ENCODE data around the gene RGS5.
"Not testable (repeated sequence)": the region's sequence is repeated elsewhere in the genome, so short reads cannot be mapped to it uniquely, and the experiment has no call there.

The RGS5 gene, protein sequence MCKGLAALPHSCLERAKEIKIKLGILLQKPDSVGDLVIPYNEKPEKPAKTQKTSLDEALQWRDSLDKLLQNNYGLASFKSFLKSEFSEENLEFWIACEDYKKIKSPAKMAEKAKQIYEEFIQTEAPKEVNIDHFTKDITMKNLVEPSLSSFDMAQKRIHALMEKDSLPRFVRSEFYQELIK

DNA sequence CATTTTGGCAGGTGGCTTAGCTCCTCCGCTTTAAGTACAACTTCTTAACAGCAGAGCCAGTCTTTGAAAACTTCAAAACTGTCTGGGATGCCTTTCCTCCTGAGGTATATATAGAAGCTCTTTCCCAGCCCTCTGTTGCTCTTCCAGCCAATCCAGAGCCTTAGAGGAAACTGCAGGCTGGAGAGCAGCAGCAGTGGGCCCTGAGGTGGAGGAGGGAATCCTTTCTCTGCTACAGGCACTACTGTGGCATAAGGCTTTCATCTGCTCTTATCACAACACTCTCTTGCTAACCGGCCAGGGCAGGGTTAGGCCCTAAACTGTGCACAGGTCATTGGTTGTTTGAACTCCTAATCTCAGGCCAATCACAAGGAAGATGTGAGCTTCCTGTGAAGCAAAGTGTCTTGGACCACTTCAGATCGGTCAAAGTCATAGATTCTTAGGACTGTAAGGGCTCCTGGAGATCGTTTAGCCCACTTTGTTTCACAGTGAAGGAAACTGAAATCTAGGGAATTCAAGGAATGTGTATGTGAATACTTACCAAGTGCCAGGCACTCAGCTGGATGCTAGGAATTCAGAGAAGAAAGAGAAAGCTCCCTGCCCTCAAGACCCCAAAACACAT is at the start of gene RGS5:
Gene RGS5, minus strand, starts transcription at position 84 of the 619 bp plus-strand sequence. Its CDS starts 81 bp downstream, at position 3.
- DNase-seq = no peak

DNA sequence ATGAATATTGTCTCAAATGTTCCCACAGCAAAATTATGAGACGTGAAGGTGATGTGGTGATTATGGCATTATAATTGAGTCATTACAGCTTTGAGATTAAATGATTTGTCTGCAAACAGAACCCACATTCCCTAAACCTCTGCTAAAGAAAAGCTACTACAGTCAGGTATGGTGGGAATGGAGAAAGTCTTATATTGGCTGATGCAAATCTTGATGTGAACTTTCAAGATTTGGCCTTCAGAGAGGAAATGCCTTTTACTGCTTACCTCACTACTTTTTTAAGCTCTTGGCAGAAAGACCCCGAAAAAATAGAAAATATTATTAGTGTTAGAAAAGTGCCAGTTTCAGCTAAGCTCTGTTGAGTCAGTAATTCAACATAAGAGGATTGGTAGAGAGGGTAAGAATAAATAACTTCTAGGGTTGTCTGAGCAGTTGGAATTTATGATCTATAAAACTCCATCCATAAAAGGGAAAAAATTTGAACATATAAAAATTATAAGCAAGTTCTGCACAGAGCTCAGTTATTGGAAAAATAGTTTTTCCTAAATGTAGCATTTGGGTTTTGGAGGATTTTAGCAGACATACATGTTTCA is 47.8 kb upstream of the RGS5 start:
- no peak for DNase-seq

DNA sequence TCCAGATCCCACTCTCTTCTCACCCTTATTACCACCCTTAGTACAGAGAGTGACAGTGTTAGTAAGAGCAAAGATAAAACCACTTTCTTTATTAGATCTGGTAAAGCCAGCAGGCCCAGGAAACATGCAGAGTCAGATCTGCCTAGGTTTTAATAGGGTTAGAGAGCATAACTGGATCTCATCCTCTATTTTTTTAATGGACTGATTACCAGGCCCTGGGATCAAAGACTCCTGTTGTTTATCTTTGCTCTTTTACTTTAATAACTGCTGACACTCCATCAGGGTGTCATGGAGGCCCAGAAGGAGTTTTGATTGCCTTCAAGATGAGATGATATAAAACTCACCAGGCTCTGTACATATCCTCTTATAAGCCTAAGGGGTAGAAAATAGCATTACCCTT is 45.3 kb upstream of the RGS5 start:
- DNase-seq = no peak

DNA sequence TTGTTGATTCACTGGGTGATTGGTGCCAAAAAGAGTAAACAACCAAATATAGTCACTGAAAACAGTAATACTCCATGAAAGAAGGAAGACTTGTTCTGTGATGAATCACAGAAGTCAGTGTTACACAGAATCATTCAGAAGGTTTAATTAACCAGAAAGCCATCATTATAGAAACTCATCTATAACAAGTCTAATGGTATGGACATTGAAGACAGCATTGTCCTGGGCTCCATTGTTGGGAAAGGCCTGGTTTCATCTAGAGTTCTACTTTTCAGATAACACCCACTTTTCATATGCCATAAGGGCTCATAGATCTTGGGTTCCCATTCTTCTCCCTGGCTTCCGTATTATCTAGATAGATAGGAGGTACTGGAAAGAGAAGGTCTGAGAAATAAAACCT is 41.9 kb upstream of the RGS5 start:
- DNase-seq = not testable (repeated sequence)

DNA sequence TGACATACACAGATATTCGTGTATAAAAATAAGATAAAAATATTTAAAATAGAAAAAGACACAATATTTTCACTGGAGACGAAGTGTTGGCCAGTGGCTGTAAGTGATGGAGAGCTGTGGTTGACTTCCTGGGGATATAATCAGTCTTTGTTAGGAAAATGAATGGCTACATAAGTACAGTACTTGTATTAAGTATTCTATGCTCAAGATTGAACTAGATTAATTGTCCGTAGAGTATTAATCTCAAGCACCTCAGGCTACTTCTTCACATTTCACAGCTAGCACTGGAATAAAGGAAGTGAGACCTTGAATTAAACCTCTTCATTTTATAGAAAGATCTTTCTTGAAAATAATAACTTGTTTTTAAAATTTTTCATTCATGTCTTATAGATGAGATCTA is 39.0 kb upstream of the RGS5 start:
- DNase-seq = no peak

DNA sequence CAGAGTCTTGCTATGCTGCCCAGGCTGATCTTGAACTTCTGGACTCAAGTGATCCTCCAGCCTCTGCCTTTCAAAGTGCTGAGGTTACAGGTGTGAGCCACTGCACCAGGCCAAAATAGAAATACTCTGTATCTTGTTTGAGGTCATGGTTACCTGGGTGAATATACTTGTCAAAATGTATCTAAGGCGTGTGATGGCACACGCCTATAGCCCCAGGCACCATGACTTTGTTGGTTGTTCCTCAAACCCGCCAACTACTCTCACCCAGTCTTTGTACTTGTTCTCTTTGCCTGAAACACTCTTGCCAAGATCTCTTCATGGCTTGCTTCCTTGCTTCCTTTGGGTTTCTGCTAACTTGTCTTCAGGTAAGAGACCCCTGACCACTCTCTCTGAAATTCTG is 38.0 kb upstream of the RGS5 start:
- no peak for DNase-seq

DNA sequence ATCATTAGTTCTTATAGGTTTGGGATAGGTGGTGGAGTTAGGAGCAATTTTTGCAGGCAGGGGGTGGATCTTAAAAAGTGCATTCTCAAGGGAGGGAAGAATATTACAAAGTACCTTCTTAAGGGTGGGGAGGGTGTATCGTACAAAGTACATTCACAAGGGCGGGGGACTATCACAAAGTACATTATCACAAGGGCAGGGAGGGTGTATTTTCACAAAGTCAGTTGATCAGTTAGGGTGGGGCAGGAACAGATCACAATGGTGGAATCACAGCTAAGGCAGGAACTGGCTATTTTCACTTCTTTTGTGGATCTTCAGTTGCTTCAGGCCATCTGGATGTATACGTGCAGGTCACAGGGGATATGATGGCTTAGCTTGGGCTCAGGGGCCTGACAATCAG is 30.9 kb upstream of the RGS5 start:
- DNase-seq = not testable (repeated sequence)

DNA sequence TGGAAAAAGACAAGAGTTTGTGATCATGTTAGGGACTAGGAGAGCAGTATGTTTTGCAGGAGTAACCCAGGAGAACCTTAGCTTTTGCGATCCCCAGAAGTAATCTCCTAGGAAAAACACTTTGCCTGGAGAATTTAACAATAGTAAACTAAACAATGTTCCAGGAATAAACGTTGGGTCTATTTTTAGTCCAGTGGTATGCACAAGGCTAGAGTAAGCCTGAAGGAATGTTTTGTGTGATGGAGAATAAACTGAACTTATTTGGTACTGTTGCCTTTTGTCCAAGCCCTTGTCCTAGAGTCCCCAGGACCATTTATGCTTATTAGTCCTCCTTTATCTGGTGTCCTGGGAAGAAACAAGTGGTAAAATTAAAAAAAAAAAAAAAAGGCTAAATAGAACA is 28.7 kb upstream of the RGS5 start:
- DNase-seq = no peak

DNA sequence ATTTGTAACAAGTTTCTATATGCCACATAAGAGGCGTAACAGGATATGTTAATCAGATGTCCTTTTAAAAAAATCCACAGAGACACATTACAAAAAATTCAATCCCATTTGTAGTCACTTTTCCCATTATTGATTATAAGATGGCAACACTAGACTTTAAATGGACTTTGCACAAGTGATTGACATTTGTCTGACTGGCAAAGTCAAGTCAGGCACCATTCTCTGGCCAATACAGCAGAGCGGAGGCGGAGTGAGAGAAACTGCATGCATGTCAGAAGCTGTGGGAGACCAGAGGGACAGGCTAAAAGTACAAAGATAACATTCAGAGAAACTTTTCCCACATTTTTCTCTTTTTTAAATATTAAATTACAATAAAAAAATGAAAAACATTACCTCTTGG is 28.1 kb upstream of the RGS5 start:
- DNase-seq = no peak

DNA sequence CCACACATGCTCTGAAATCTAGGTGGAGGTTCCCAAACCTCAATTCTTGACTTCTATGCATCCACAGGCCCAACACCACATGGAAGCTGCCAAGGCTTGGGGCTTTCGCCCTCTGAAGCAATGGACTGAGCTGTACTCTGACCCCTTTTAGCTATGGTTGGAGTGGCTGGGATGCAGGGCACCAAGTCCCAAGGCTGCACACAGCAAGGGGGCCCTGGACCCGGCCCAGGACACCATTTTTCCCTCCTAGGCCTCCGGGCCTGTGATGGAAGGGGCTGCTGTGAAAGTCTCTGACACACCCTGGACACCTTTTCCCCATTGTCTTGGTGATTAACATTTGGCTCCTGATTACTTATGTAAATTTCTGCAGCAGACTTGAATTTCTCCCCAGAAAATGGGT is 25.6 kb upstream of the RGS5 start:
- not testable (repeated sequence) for DNase-seq

DNA sequence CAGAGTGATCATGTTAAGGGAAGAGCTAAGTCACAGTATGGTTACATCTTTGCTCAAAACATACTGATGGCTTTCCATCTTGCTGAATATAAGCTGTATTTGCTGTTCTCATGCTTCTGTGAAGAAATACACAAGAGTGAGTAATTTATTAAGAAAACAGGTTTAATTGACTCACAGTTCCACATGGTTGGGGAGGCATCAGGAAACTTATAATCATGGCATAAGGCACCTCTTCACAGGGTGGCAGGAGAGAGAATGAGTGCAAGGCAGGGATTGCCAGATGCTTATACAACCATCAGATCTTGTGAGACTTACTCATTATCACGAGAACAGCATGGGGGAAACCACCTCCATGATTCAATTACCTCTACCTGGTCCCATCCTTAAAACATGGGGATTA is 24.4 kb upstream of the RGS5 start:
- DNase-seq = no peak

DNA sequence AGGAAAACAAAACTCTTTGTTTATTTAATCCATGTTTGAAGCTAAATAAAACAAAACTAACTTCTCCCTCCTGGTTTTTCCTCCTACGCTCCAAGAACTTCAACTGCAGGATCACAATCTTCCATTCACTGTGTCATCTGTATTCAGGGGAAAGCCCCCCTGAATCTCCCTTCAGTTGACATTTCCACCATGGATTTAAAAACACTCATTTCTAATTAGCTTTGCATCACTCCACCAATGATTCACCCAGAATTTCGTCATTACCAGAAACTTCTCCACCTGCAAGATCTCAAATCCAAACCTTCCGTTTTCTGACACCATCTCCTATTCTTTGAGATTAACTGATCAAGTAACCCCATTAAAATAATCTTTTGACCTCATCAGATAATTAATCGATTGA is 10.9 kb upstream of the RGS5 start:
- no peak for DNase-seq

DNA sequence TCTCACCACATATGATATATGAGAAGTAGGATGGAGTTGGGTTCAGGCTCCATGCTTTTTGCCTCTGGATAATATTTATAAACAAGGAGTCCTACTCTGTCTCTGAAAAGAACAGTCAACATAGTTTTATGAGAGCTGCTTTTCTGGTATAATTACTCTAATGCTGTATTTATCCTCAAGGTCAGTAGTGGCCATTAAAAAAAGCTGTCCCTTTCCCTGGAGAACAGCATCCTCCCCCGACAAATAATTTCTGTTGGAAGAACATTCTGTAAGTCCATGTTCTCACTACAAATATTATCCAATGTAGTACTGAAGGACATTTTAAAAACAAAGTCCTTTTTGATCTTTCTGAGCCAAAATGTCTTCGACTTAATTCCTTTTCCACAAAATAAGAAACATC is 9.0 kb upstream of the RGS5 start:
- DNase-seq = no peak

DNA sequence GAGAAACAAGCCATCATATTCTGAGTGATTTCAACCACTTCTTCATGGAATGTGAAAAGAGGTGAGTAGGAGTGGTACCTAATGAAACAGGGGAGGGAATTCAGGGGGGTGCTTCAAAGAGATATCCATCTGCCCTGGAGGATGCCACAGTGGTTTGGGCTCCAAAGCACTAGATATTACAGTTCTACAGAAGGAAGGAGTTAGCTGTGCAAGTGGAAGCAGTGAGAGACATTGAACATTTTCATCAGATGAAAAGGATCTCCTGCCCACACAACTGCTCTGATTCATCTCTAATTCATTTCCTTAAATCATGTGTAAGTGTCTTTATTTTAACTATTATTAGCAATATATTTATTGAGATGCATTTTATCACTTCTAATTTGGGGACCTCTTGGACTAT is 2.8 kb upstream of the RGS5 start:
- no peak for DNase-seq

DNA sequence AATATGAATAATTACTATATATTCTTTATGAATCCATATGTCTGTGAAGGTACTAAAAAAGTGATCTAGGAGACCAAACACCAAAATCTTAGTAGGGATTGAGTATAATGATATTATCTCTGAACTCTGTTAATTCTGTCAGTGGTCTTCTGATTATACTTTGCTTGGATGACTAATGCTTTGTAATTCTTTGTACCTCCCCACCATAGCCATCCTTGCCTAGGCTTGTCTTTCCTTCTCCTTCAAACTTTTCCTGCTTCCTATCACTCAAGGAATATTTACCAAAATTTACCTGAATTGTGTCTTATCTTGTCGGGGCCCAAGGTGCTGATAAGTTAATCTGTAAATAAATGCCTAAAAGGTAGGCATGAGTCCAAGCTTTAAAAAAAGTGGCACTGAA is 845 bp upstream of the RGS5 start:
- no peak for DNase-seq

DNA sequence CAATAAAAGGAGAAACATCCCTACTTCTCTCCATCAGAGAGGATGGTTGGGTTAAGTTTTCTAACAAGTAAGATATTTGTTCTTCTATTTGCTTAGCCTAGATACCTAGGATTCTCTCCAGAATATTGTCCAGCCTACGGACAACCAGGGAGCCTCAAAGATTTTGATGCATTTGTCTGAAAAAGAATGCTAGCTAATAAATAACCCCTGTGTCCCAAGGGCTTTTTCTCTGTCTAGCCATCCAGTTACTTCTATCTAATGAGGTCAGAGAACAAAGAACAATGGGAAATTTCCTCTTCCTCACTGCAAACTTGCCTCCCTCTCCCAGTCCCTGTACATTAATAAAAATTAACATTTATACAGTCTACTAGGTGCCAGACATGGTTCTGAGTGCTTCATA is 810 bp downstream of the RGS5 start:
- DNase-seq = no peak

DNA sequence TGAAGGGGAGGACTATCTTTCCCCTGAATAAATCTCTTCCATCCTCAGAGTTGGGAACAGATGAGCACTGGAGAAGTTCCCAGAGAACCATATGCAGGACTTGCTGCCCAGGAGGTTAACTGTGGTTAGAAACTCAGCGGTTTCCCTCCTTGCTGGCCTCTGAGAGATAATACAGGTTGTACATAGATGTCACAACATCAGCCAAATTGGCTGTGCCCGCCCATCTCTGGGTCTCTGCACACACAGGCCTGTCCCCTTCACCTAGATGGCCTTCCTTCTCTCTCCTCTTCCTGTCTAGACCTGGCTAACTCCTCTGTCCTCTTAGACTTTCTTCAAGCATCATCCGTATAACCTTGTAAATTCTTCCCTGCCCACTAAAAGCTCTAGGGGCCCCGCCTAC is 5.7 kb downstream of the RGS5 start:
- DNase-seq = no peak

DNA sequence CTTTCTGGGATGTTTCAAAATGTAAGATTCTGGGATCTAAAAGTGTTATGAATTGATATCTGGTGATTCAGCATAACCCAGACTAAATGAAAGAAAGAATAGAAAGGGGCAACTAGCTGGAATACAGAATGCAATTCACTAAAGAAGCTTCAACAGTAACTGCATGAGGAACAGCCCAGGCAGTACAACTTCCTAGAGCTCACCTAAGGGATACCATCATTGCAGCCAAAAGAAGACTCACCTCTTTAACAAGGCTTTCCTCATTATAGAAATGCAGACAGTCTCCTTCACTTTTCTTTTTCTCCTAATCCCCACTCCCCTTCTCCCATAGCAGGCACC is 6.3 kb downstream of the RGS5 start:
- no peak for DNase-seq

DNA sequence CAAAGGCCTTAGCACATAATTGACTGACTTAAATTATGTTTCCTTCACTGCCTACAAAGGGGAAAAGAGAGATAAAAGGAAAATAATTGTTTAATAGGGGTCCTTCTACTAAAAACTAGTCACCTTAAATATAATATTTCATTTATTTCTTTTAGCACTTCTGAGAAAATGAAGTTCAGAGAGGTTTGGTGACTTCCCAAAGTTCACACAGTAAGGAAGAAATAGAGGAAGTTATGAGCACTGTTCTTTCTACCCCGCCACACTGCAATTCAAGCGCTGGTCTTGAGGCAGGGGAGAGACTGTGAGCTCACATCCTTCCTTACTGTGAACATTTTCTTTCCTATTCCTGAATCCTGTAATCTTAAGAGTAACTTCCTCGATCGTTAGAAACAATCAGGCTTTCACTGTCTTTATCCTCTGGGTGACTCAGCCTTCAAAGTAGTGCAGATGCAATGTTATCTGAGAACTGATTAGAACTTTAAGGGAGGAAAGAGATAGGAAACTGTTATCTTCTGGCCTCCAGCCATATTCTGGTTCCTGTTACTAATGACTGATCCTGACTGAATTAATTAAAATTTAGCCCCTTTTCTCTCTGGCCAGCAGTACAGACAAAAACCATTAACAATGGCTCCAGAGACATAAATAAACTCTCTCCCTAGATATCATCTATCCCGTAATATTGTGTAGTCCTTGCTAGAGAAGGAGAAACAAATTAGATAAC is 6.8 kb downstream of the RGS5 start:
- no peak for DNase-seq

DNA sequence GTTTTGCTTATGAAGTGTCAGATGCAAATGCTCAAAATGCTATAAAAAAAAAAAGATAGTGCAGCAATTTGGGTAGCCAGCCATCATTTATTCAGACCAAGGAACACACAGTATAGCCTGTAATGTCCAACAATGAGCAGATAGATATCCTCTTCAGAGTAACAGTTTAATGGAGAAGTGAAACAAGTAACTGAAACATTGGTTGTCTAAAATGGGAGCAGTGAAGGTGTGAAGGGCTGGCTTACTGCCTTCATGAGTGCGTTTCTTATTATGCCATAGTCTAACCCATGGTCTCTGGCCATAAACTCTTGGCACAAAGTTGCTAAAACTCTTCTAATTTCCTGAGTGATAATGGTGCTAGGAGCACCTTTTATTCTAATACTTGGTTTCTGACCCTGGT is 11.4 kb downstream of the RGS5 start:
- DNase-seq = no peak

DNA sequence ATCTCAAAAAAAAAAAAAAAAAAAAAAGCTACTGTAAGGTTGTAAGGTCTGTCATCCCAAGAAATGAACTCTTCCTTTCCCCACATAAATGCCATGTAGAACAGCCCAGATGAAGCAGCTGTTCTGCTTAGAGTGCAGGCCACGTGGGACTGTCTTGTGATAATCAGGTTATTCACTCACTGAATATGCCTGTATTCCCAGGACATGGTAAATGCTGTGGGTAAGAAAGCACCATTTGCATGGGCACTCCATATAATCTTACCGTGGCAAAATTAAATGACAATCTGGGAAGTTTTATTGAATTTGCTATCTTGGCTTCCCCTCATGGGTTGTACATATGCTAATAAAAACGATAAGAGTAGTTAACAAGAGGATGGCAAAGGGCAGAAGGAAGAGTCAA is 13.8 kb downstream of the RGS5 start:
- DNase-seq = no peak

DNA sequence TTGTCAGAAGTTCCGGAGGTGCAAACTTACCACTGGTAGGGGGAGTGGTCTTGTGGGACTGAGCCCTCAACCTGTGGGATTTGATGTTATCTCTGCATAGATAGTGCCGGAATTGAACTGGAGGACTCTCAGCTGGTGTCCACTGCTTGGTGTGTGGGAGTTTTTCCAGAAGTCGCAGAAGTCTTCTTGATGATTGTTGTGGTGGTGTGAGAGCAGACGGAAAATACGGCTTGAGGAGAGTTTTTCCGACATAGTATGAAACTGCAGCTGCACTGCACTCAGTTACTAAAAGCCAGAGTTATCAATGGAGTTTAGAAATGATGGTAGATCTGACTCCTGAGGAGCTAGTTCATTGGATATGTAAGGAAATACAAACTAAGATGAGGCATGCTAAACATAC is 14.9 kb downstream of the RGS5 start:
- DNase-seq = no peak

DNA sequence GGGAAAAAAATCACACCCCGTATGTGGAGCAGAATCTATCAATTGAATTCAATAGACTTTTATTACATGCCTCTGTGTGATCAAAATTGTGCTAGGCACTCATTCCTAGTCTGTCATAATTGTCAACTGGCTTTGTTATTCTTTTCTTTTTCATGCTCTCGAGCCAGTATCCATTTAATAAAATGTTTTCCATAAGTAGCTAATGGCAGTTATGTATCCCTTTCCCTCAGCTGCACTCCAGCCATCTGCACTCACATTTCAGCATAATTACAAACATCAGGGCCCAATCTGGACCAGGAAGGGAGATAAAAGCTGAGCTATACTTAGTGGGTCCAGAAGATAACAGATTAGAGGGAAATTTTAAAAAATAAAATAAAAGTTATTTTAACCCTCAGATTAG is 15.9 kb downstream of the RGS5 start:
- peak; percentile 38 for DNase-seq

DNA sequence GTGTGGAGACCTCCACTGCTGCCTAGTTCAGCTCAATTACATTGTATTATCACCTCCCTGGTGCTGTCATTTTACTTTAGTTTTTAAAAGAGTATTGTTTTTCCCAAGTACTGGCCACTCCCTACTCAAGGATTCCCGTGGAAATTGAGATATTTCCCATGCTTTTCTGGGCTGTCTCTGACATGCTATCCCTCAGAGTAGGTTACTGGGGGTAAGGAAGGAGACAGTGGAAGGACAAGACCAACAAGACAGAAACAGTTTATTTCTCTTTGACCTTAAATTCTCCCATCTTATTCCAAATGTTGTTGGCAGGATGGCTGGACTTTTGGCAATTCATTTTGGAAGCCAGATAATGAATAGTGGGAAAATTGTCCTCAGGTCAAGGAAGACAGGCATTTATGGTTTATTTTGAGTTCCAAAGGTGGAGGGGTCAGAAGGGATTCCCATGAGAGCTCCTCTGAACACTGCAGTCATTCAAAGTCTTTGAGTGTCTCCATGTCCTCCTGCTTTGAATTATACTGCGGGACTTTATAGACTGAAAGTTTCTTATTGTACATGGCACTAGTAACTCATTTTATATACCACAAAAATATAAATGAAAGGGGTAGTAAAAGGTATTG is 20.3 kb downstream of the RGS5 start:
- DNase-seq = no peak
